HepG2 (cell line): ENCODE data around the gene SERPINE2. TPM values are rescaled to one million over a fixed set of nuclear protein-coding genes. Genes with fewer than 3 reads are reported as not detected.

ENCODE experiments used
- CHD2 ChIP-seq: IDR thresholded peaks from 2 replicates; pipeline ENCODE4 v1.6.1; 2011; ENCODE audit warnings: low read depth, low read length, improper control_type of control experiment
- DMAP1 ChIP-seq: IDR thresholded peaks from 2 replicates; pipeline ENCODE4 v1.6.1; 2016
- SRSF9 ChIP-seq: fragments of 200-400 bp; formaldehyde crosslinking; IDR thresholded peaks from 2 replicates; pipeline ENCODE4 v1.6.1; 2018; ENCODE audit warnings: borderline replicate concordance, mild to moderate bottlenecking, low read depth, low read length; ENCODE audit not compliant: insufficient read depth, poor library complexity, severe bottlenecking
- TEF ChIP-seq: sonication (generic); formaldehyde crosslinking; IDR thresholded peaks from 2 replicates; pipeline ENCODE4 v1.5.0; 2020; ENCODE audit warnings: missing genetic modification reagents
- TSC22D2 ChIP-seq: sonication (generic); formaldehyde crosslinking; IDR thresholded peaks from 2 replicates; pipeline ENCODE4 v1.5.1; 2020; ENCODE audit warnings: missing genetic modification reagents, mild to moderate bottlenecking, borderline replicate concordance
- ZBTB39 ChIP-seq: sonication (generic); formaldehyde crosslinking; IDR thresholded peaks from 2 replicates; pipeline ENCODE4 v1.5.0; 2020; ENCODE audit warnings: missing genetic modification reagents
- ZGPAT ChIP-seq: IDR thresholded peaks from 2 replicates; pipeline ENCODE4 v1.6.1; 2016; ENCODE audit warnings: mild to moderate bottlenecking
- ZNF276 ChIP-seq: sonication (generic); formaldehyde crosslinking; IDR thresholded peaks from 2 replicates; pipeline ENCODE4 v1.4.0; 2020; ENCODE audit warnings: mild to moderate bottlenecking, low read depth, missing genetic modification reagents
- polyA plus RNA-seq, 8 experiments: library from polyadenylated mRNA; depleted of rRNA in 3 of 8; stranded (reverse) in 7 of 8; unstranded in 1 of 8; fragments of >200 nt; fragmentation: Illumina TruSeq in 4 of 8; extraction: Trizol in 4 of 8; gene quantifications; 2 replicates each; pipeline versions ENCODE4 v1.2.1 to v1.2.3, GENCODE V29; 2011 to 2016; ENCODE audit warnings: low read depth in 4 of 8, missing spikeins in 1 of 8, mixed read lengths in 1 of 8; ENCODE audit not compliant: insufficient read depth in 1 of 8
- total RNA-seq, 5 experiments: library from RNA; depleted of rRNA; stranded (reverse); fragments of >200 nt; fragmentation: Illumina TruSeq; extraction: Trizol; gene quantifications; 2 replicates each; pipeline ENCODE4 v1.2.3, GENCODE V29; 2016; ENCODE audit warnings: low read depth in 1 of 5
- TF ChIP-seq, protein P1 (sequence below): sonication (generic); formaldehyde crosslinking; IDR thresholded peaks from 2 replicates; pipeline ENCODE4 v1.5.1; 2020; ENCODE audit warnings: mild to moderate bottlenecking, missing genetic modification reagents, moderate library complexity
- TF ChIP-seq, protein P2 (sequence below): sonication (generic); formaldehyde crosslinking; IDR thresholded peaks from 2 replicates; pipeline ENCODE4 v1.4.0; 2020; ENCODE audit warnings: missing genetic modification reagents, mild to moderate bottlenecking, borderline replicate concordance
- TF ChIP-seq, protein P3 (sequence below): sonication (generic); formaldehyde crosslinking; IDR thresholded peaks from 2 replicates; pipeline ENCODE4 v1.4.0; 2020; ENCODE audit warnings: missing genetic modification reagents

SERPINE2 gene
- total and polyA plus RNA-seq, 2 of the 13 experiments (the other 11 are each of a cell fraction or from before 2014, with no cell fraction given) = 7.9 to 18.1 TPM

- TF ChIP-seq, protein P1, sequence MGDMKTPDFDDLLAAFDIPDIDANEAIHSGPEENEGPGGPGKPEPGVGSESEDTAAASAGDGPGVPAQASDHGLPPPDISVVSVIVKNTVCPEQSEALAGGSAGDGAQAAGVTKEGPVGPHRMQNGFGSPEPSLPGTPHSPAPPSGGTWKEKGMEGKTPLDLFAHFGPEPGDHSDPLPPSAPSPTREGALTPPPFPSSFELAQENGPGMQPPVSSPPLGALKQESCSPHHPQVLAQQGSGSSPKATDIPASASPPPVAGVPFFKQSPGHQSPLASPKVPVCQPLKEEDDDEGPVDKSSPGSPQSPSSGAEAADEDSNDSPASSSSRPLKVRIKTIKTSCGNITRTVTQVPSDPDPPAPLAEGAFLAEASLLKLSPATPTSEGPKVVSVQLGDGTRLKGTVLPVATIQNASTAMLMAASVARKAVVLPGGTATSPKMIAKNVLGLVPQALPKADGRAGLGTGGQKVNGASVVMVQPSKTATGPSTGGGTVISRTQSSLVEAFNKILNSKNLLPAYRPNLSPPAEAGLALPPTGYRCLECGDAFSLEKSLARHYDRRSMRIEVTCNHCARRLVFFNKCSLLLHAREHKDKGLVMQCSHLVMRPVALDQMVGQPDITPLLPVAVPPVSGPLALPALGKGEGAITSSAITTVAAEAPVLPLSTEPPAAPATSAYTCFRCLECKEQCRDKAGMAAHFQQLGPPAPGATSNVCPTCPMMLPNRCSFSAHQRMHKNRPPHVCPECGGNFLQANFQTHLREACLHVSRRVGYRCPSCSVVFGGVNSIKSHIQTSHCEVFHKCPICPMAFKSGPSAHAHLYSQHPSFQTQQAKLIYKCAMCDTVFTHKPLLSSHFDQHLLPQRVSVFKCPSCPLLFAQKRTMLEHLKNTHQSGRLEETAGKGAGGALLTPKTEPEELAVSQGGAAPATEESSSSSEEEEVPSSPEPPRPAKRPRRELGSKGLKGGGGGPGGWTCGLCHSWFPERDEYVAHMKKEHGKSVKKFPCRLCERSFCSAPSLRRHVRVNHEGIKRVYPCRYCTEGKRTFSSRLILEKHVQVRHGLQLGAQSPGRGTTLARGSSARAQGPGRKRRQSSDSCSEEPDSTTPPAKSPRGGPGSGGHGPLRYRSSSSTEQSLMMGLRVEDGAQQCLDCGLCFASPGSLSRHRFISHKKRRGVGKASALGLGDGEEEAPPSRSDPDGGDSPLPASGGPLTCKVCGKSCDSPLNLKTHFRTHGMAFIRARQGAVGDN (CRISPR knock-in tag) = 0 out of 2 replicates have a peak, but pooled peaks have one; percentile 55
- TF ChIP-seq ZGPAT (CRISPR knock-in tag) (peak; percentile 25; the same call in 1 of the 2 replicates), SRSF9 (no peak), ZNF276 (peak; percentile 43; the same call in 1 of the 2 replicates), ZBTB39 (CRISPR knock-in tag) (no peak), TEF (CRISPR knock-in tag) (no peak), CHD2 (no peak), TSC22D2 (CRISPR knock-in tag) (peak; percentile 86; the same call in 1 of the 2 replicates), DMAP1 (CRISPR knock-in tag) (no peak)
- TF ChIP-seq, protein P2, sequence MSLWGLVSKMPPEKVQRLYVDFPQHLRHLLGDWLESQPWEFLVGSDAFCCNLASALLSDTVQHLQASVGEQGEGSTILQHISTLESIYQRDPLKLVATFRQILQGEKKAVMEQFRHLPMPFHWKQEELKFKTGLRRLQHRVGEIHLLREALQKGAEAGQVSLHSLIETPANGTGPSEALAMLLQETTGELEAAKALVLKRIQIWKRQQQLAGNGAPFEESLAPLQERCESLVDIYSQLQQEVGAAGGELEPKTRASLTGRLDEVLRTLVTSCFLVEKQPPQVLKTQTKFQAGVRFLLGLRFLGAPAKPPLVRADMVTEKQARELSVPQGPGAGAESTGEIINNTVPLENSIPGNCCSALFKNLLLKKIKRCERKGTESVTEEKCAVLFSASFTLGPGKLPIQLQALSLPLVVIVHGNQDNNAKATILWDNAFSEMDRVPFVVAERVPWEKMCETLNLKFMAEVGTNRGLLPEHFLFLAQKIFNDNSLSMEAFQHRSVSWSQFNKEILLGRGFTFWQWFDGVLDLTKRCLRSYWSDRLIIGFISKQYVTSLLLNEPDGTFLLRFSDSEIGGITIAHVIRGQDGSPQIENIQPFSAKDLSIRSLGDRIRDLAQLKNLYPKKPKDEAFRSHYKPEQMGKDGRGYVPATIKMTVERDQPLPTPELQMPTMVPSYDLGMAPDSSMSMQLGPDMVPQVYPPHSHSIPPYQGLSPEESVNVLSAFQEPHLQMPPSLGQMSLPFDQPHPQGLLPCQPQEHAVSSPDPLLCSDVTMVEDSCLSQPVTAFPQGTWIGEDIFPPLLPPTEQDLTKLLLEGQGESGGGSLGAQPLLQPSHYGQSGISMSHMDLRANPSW (CRISPR knock-in tag) = no peak; the same call in 1 of the 2 replicates
- TF ChIP-seq, protein P3, sequence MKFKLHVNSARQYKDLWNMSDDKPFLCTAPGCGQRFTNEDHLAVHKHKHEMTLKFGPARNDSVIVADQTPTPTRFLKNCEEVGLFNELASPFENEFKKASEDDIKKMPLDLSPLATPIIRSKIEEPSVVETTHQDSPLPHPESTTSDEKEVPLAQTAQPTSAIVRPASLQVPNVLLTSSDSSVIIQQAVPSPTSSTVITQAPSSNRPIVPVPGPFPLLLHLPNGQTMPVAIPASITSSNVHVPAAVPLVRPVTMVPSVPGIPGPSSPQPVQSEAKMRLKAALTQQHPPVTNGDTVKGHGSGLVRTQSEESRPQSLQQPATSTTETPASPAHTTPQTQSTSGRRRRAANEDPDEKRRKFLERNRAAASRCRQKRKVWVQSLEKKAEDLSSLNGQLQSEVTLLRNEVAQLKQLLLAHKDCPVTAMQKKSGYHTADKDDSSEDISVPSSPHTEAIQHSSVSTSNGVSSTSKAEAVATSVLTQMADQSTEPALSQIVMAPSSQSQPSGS (CRISPR knock-in tag) = no peak
These were observed 94.9 kb downstream of the SERPINE2 start (continued) for GRCh38 chr2:223944166-223944702.
